Measurements from ENCODE around the gene ALOX5.

DNA sequence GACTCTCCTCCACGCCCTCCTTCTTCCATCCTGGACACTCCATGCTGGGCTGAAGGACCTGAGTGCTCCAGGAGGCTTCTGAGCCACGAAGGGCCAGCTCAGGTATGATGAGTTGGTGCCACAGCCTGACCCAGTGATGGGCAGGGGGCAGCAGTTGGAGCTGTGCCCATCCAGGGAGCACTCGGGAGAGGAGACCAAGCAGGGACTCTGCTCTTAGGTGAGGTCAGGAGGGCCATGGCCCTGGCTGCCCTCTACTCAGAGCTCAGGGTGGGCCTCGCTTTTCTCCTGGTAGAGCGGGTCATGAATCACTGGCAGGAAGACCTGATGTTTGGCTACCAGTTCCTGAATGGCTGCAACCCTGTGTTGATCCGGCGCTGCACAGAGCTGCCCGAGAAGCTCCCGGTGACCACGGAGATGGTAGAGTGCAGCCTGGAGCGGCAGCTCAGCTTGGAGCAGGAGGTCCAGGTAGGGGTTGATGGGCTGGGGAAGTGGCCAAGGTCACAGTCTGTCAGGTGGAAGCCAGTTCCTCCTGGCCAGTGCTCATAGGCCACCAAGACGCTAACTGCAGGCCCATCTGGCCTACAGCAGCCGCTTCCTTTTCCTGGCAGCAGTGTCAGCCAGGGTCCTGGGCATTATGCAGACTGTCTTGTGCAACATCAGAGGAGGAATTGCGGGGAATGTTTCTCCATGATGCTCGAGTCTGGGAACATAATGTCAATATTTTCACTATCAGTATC, 50.8 kb downstream of the ALOX5 start:
- no peak for TF ChIP-seq POLR2AphosphoS5 (IDR thresholded peaks at IDR 0.05; ENCODE audit: low read depth, low read length)
- TF ChIP-seq, protein P1, sequence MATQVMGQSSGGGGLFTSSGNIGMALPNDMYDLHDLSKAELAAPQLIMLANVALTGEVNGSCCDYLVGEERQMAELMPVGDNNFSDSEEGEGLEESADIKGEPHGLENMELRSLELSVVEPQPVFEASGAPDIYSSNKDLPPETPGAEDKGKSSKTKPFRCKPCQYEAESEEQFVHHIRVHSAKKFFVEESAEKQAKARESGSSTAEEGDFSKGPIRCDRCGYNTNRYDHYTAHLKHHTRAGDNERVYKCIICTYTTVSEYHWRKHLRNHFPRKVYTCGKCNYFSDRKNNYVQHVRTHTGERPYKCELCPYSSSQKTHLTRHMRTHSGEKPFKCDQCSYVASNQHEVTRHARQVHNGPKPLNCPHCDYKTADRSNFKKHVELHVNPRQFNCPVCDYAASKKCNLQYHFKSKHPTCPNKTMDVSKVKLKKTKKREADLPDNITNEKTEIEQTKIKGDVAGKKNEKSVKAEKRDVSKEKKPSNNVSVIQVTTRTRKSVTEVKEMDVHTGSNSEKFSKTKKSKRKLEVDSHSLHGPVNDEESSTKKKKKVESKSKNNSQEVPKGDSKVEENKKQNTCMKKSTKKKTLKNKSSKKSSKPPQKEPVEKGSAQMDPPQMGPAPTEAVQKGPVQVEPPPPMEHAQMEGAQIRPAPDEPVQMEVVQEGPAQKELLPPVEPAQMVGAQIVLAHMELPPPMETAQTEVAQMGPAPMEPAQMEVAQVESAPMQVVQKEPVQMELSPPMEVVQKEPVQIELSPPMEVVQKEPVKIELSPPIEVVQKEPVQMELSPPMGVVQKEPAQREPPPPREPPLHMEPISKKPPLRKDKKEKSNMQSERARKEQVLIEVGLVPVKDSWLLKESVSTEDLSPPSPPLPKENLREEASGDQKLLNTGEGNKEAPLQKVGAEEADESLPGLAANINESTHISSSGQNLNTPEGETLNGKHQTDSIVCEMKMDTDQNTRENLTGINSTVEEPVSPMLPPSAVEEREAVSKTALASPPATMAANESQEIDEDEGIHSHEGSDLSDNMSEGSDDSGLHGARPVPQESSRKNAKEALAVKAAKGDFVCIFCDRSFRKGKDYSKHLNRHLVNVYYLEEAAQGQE (IDR thresholded peaks at IDR 0.05; ENCODE audit: insufficient read depth in 1 of 2, low read depth in 2 of 2, low read length in 2 of 2): no peak
- TF ChIP-seq TAF1 (IDR thresholded peaks at IDR 0.05; ENCODE audit: borderline replicate concordance, insufficient read depth, low read length): no peak
- no peak for TF ChIP-seq FOXP2 (optimal IDR thresholded peaks at IDR 0.05; ENCODE audit: borderline replicate concordance, extremely low read depth, extremely low read length, insufficient read depth)
- TF ChIP-seq SIN3A (IDR thresholded peaks at IDR 0.05; ENCODE audit: borderline replicate concordance, insufficient read depth, low read length): no peak
